ENCODE data around the gene KRTAP4-16.
"Not testable (repeated sequence)": the region's sequence is repeated elsewhere in the genome, so short reads cannot be mapped to it uniquely, and the experiment has no call there.

KRTAP4-16 gene

DNA sequence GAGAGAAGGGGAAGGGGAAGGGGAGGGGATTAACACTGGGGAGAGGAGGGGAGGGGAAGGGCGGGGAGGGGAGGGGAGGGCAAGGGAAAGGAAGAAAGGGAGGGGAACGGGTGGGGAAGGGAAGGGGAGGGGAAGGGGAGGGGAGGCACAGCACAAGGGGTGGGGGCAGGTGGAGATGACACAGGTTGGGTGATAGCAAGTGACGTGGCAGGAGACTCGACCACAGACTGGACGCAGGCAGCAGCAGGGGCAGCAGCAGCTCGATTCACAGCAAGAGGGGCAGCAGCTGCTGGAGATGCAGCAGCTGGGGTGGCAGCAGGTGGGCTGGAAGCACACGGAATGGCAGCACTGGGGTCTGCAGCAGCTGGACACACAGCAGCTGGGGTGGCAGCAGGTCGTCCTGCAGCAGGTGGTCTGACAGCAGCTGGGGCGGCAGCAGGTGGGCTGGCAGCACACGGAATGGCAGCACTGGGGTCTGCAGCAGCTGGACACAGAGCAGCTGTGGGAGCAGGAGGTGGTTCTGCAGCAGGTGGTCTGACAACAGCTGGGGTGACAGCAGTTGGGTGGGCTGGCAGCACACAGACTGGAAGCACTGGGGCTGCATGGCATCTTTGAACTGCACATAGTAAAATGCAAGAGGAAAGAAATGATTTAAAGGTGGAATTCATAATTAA is at the start of gene KRTAP4-16:
Gene KRTAP4-16 (minus strand): TSS at position 624 of the 674 bp plus-strand sequence. CDS start 0 bp downstream, at position 624.
- DNase-seq (ENCODE audit: low read depth in 3 of 3), result no peak

DNA sequence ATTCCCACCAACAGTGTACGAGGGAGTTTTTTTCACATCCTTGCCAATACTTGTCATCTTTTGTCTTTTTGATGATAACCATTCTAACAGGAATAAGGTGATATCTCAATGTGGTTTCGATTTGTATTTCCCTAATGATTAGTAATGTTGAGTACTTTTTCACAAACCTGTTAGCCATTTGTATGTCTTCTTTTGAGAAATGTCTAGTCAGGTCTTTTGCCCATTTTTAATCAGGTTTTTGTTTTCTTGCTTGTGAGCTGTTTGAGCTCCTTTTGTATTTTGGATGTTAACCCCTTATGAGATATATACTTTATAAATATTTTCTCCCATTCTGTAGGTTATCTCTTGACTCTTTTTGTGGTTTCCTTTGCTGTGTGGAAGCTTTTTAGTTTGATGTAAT is 49.5 kb upstream of the KRTAP4-16 start:
- no peak for DNase-seq (ENCODE audit: low read depth in 3 of 3)

DNA sequence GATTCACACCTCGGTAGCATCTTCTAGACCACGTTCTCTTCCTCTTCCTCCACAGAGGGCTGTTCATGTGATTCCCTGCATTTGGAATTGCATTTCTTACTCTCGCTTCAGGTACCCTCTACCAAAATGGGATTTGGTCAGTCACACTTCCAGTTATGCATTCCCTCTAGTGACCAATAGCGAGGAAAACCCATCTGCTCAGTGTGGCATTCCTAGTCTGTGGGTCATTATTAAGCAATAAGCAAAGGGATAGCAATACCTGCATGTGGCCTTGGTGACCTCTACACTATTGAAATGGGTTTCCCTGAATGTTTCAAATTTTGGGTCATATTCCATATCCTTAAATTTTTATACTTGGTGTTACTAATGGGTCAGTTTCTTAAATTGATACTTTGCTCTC is 48.0 kb upstream of the KRTAP4-16 start:
- no peak for DNase-seq (ENCODE audit: low read depth in 3 of 3)

DNA sequence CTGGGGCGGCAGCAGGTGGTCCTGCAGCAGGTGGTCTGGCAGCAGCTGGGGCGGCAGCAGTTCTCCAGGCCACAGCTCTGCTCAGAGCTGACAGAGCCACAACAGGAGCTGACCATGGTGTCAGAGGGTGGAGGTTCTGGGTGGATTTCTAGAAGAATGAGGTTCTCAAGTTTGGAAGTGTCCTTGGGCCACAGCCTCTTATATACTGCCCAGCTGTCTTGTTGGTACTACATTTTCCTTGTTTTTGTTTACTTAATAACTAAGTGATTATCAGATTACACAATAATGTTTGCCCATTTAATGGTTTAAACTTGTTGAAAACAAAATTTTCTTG is 47.6 kb upstream of the KRTAP4-16 start, which contains the start of gene KRTAP4-5:
Gene KRTAP4-5 (minus strand): TSS at position 174 of the 334 bp plus-strand sequence. CDS start 58 bp downstream, at position 116.
- DNase-seq (ENCODE audit: low read depth in 3 of 3), result no peak

GRCh38 chr17:41148971-41149651 is 47.1 kb upstream of the KRTAP4-16 start:
- not testable (repeated sequence) for DNase-seq (ENCODE audit: low read depth in 3 of 3)

- DNase-seq (ENCODE audit: low read depth in 3 of 3), result no peak
These were observed 45.7 kb upstream of the KRTAP4-16 start for GRCh38 chr17:41147531-41148204.

DNA sequence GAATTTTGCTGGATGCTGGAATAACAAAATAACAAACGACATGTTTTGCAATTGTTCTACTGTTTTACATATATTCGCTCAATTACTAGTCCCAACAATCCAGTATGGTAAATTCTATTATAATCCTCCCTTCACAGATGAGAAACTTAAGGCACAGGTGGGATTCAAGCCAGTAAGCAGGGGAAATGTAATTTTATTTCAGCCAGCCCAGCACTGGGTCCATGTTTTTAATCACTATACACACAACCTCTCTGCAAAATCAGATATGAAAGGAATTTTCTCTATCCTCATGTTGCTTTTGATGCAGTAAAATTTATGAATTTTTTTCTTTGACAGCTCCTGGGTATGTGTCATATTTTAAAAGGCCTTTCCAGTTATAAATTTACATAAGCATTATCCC is 43.3 kb upstream of the KRTAP4-16 start:
- DNase-seq (ENCODE audit: low read depth in 3 of 3), result no peak

GRCh38 chr17:41144846-41145245 is 42.8 kb upstream of the KRTAP4-16 start:
- DNase-seq (ENCODE audit: low read depth in 3 of 3), result no peak

DNA sequence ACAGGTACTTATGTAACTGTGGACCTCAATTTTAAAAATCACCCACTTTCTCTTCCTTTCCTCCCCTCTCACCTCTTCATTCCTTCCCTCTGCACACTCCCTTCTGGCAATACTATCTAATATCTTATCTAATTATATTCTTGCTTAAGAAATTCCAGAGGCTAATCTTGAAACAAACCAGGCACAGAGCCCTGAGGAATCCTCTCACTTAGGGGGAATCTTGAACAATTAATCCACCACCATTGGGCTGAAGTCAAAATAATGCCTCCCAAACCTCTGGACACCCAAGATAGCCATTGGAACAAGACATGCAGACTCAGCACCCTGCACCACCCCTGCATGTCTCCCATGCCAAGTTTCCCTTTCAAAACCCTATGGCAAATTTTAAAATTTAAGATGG is 39.4 kb upstream of the KRTAP4-16 start:
- no peak for DNase-seq (ENCODE audit: low read depth in 3 of 3)

- no peak for DNase-seq (ENCODE audit: low read depth in 3 of 3)
These were observed 38.5 kb upstream of the KRTAP4-16 start, which contains the start of gene KRTAP4-6 for GRCh38 chr17:41140360-41141131. KRTAP4-6 (minus strand) TSS chr17:41140544; CDS start chr17:41140487, 57 bp downstream.

- not testable (repeated sequence) for DNase-seq (ENCODE audit: low read depth in 3 of 3)
These were observed 37.9 kb upstream of the KRTAP4-16 start for GRCh38 chr17:41139865-41140264.

- DNase-seq (ENCODE audit: low read depth in 3 of 3), result no peak
These were observed 32.1 kb upstream of the KRTAP4-16 start for GRCh38 chr17:41133880-41134735.

- no peak for DNase-seq (ENCODE audit: low read depth in 3 of 3)
These were observed 30.0 kb upstream of the KRTAP4-16 start for GRCh38 chr17:41131979-41132378.

- no peak for DNase-seq (ENCODE audit: low read depth in 3 of 3)
These were observed 25.4 kb upstream of the KRTAP4-16 start for GRCh38 chr17:41127371-41127770.

GRCh38 chr17:41126412-41126811 is 24.4 kb upstream of the KRTAP4-16 start:
- no peak for DNase-seq (ENCODE audit: low read depth in 3 of 3)

GRCh38 chr17:41125064-41125463 is 23.1 kb upstream of the KRTAP4-16 start:
- DNase-seq (ENCODE audit: low read depth in 3 of 3), result no peak

- not testable (repeated sequence) for DNase-seq (ENCODE audit: low read depth in 3 of 3)
These were observed 22.0 kb upstream of the KRTAP4-16 start, which contains the start of gene KRTAP4-12 for GRCh38 chr17:41123991-41124371. KRTAP4-12 (minus strand) TSS chr17:41124182; CDS start chr17:41124122, 60 bp downstream.

- DNase-seq (ENCODE audit: low read depth in 3 of 3), result not testable (repeated sequence)
These were observed 21.4 kb upstream of the KRTAP4-16 start for GRCh38 chr17:41123292-41123990.

DNA sequence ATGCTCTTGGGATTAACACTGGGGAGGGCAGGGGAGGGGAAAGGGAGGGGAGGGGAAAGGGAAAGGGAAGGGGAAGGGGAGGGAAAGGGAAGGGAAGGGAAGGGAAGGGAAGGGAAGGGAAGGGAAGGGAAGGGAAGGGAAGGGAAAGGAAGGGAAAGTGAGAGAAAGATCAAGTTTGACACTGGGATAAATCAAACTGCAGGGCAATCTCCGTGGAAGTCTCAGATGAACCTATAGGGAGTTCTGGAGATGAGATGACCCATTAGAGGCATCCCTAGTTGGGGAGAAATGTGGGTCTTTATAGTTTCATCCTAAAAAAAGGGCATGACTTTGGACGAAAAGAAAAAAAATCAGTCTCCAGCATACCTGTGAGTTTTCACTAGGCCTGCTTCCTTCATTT is 19.7 kb upstream of the KRTAP4-16 start:
- no peak for DNase-seq (ENCODE audit: low read depth in 3 of 3)

Data from stimulated activated CD4-positive, alpha-beta T cell treated with anti-CD3 and anti-CD28 coated beads, TNF-alpha, amount 100 ng/mL, for 24 hours (primary cell).